DND-41 (cell line): ENCODE results near the gene DHX32.

Source experiments
- ATAC-seq: fragments of 200-7000 bp; cut with Tn5 transposase; 3 replicates; pipeline ENCODE4 v1.9.1; 2021; ENCODE audit warnings: low read depth; ENCODE audit not compliant: insufficient read depth
- DNase-seq: peaks from one replicate; pipeline ENCODE4 v3.0.0-alpha.2; 2020
- H2AFZ ChIP-seq: 2 replicates; pipeline ENCODE4 v1.6.0; 2012; ENCODE audit warnings: low read depth, low read length
- H3K27ac ChIP-seq: 2 replicates; pipeline ENCODE4 v1.5.1; 2012; ENCODE audit warnings: low read length, inconsistent platforms
- H3K27me3 ChIP-seq: fragments of 200-600 bp; sonication (generic); 2 replicates; pipeline ENCODE4 v1.6.0; 2012; ENCODE audit warnings: low read length, mild to moderate bottlenecking, inconsistent platforms; ENCODE audit not compliant: insufficient read depth, poor library complexity
- H3K36me3 ChIP-seq: 2 replicates; pipeline ENCODE4 v1.5.1; 2012; ENCODE audit warnings: low read length, inconsistent platforms; ENCODE audit not compliant: insufficient read depth
- H3K4me1 ChIP-seq: 2 replicates; pipeline ENCODE4 v1.5.1; 2012; ENCODE audit warnings: mild to moderate bottlenecking, low read length; ENCODE audit not compliant: insufficient read depth
- H3K4me2 ChIP-seq: 2 replicates; pipeline ENCODE4 v1.6.0; 2012; ENCODE audit warnings: mild to moderate bottlenecking, moderate library complexity, low read length, inconsistent platforms; ENCODE audit not compliant: insufficient read depth
- H3K4me3 ChIP-seq, 2 experiments: fragments of 200-600 bp in 1 of 2; shearing (Covaris generic) in 1 of 2; 2 replicates each; pipeline ENCODE4 v1.5.1; 2012 to 2016; ENCODE audit warnings: inconsistent platforms in 2 of 2, low read length in 2 of 2, mild to moderate bottlenecking in 2 of 2, low read depth in 1 of 2, moderate library complexity in 1 of 2
- H3K79me2 ChIP-seq: 2 replicates; pipeline ENCODE4 v1.6.0; 2012; ENCODE audit warnings: low read length, inconsistent platforms; ENCODE audit not compliant: insufficient read depth
- H3K9ac ChIP-seq: 2 replicates; pipeline ENCODE4 v1.6.0; 2012; ENCODE audit warnings: low read depth, mild to moderate bottlenecking, inconsistent platforms, low read length, moderate library complexity
- H3K9me3 ChIP-seq: 2 replicates; pipeline ENCODE4 v1.5.1; 2012; ENCODE audit warnings: low read length, moderate library complexity, mild to moderate bottlenecking, inconsistent platforms; ENCODE audit not compliant: insufficient read depth, severe bottlenecking
- H4K20me1 ChIP-seq: 2 replicates; pipeline ENCODE4 v1.6.0; 2012; ENCODE audit warnings: low read length; ENCODE audit not compliant: insufficient read depth
- CTCF ChIP-seq: IDR thresholded peaks from 2 replicates; pipeline ENCODE4 v1.5.1; 2012; ENCODE audit warnings: borderline replicate concordance, low read length, moderate library complexity, mild to moderate bottlenecking; ENCODE audit not compliant: poor library complexity, severe bottlenecking; ENCODE audit errors: extremely low read depth
- EZH2 ChIP-seq: IDR thresholded peaks from 3 replicates; pipeline ENCODE4 v1.6.1; 2012; ENCODE audit warnings: borderline replicate concordance, low read depth, mild to moderate bottlenecking, moderate library complexity, low read length, inconsistent platforms; ENCODE audit not compliant: severe bottlenecking

DHX32 gene

GRCh38 chr10:125882596-125882995, 1.5 kb upstream of the DHX32 start:
- H3K27ac ChIP-seq = no peak overlapping the region

GRCh38 chr10:125880719-125881118, 373 bp downstream of the DHX32 start:
- DNase-seq (no peak), ATAC-seq (no peak)
- H3K9ac ChIP-seq = no peak overlapping the region
- H3K27me3 ChIP-seq = peaks cover 8% of the 10 kb centered on the region
- no peak overlapping the region for H3K4me3 ChIP-seq
- H4K20me1 ChIP-seq = no peaks in the 10 kb centered on the region; the same call in 1 of the 2 replicates
- no peak overlapping the region for H3K27ac ChIP-seq
- peaks cover 8% of the 10 kb centered on the region for H3K9me3 ChIP-seq
- H3K36me3 ChIP-seq = no peaks in the 10 kb centered on the region
- no peak overlapping the region for H3K4me2 ChIP-seq
- no peaks in the 10 kb centered on the region for H3K4me1 ChIP-seq
- H3K79me2 ChIP-seq = no peaks in the 10 kb centered on the region
- no peak overlapping the region for H2AFZ ChIP-seq
- TF ChIP-seq CTCF (no peak), EZH2 (no peak)

More at GRCh38 chr10:125882596-125882995, 1.5 kb upstream of the DHX32 start:
- ATAC-seq (no peak), DNase-seq (no peak)
- no peaks in the 10 kb centered on the region for H3K4me1 ChIP-seq
- no peaks in the 10 kb centered on the region for H3K36me3 ChIP-seq
- no peaks in the 10 kb centered on the region; the same call in 1 of the 2 replicates for H4K20me1 ChIP-seq
- no peak overlapping the region for H3K9ac ChIP-seq
- no peak overlapping the region for H2AFZ ChIP-seq
- TF ChIP-seq EZH2 = no peak
- TF ChIP-seq CTCF = no peak
- H3K9me3 ChIP-seq = no peaks in the 10 kb centered on the region
- no peaks in the 10 kb centered on the region for H3K79me2 ChIP-seq
- no peak overlapping the region for H3K4me2 ChIP-seq
- H3K4me3 ChIP-seq = no peak overlapping the region
- peaks cover 8% of the 10 kb centered on the region for H3K27me3 ChIP-seq

- H3K79me2 ChIP-seq = no peaks in the 10 kb centered on the region
- no peaks in the 10 kb centered on the region; the same call in 1 of the 2 replicates for H4K20me1 ChIP-seq
- no peak overlapping the region for H3K27ac ChIP-seq
- no peak overlapping the region for H3K4me3 ChIP-seq
- H3K9me3 ChIP-seq = peaks cover 9% of the 10 kb centered on the region
- H3K9ac ChIP-seq = no peak overlapping the region
- TF ChIP-seq CTCF = no peak
- TF ChIP-seq EZH2 = no peak
- H3K4me2 ChIP-seq = no peak overlapping the region
- H3K27me3 ChIP-seq = peaks cover 8% of the 10 kb centered on the region
- no peaks in the 10 kb centered on the region for H3K4me1 ChIP-seq
- H2AFZ ChIP-seq = no peak overlapping the region
- ATAC-seq (no peak), DNase-seq (no peak)
- H3K36me3 ChIP-seq = no peaks in the 10 kb centered on the region
These were observed 1.9 kb downstream of the DHX32 start for GRCh38 chr10:125878957-125879835.
